Prostate gland (tissue), 2 donors: Measurements from ENCODE around the gene SPEN.

ENCODE experiments used
- POLR2AphosphoS5 ChIP-seq: sonication (generic); formaldehyde crosslinking; IDR thresholded peaks from one replicate; pipeline ENCODE4 v1.6.1; 2017; ENCODE audit warnings: antibody characterized with exemption
- TF ChIP-seq, protein P1 (sequence below), 4 experiments: fragments of 200-600 bp in 2 of 4; fragments of 450-650 bp in 2 of 4; sonication (generic) in 2 of 4; IDR thresholded peaks; 1 replicate in 3 of 4; 2 replicates in 1 of 4; pipeline ENCODE4 v1.5.1; 2016 to 2019; ENCODE audit warnings: antibody characterized with exemption in 4 of 4, mild to moderate bottlenecking in 2 of 4, moderate library complexity in 2 of 4

DNA sequence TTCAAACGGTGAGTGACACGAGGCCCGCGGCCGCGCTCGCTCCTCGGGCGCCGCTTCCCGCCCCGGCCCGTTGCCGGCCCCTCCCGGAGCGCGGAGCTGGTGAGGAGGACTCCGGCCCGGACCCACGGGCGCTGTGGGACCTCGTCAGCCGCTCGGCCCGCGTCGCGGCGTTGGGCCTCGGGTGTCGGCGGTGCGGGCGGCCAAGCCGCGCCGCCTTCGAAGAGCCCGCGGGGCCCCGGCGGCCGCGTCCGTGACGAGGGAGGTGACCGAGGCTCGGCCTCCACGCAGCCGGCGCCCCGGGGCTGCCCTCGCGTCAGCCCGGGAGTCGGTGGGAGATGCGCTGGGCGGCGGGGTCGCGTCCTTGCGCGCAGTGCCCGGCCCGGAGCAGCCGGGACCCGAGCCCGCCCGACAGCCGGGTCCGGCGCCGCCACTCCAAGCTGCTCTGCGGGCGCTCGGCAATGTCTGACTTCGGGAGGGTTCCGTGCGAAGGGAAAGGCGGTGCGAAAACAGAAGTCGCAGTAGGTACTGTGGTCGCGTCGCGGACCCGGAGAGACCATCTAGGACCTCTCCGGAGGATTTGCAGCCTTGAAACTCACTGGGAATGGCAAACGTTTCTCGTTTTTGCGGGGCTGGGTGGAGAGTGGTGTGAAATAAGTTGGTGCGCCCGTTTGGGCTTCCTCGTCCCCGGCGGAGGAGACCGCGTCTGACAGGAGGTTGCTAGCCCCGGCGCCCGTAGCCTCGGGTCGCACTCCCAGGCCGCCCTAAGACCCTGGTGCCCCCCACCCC is 829 bp downstream of the SPEN start:
- TF ChIP-seq, protein P1, sequence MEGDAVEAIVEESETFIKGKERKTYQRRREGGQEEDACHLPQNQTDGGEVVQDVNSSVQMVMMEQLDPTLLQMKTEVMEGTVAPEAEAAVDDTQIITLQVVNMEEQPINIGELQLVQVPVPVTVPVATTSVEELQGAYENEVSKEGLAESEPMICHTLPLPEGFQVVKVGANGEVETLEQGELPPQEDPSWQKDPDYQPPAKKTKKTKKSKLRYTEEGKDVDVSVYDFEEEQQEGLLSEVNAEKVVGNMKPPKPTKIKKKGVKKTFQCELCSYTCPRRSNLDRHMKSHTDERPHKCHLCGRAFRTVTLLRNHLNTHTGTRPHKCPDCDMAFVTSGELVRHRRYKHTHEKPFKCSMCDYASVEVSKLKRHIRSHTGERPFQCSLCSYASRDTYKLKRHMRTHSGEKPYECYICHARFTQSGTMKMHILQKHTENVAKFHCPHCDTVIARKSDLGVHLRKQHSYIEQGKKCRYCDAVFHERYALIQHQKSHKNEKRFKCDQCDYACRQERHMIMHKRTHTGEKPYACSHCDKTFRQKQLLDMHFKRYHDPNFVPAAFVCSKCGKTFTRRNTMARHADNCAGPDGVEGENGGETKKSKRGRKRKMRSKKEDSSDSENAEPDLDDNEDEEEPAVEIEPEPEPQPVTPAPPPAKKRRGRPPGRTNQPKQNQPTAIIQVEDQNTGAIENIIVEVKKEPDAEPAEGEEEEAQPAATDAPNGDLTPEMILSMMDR (IDR thresholded peaks at IDR 0.05) = no peak
- no peak for TF ChIP-seq POLR2AphosphoS5
